NOMO-1 treated with dmso at 0.1 percent for 144 hours (cell line): Measurements from ENCODE around the gene POLR1F.
"Not testable (repeated sequence)": the region's sequence is repeated elsewhere in the genome, so short reads cannot be mapped to it uniquely, and the experiment has no call there.

Source experiments
- DNase-seq: peaks from one replicate; lab custom pipeline; 2025; ENCODE audit not compliant: unreplicated experiment; lab: John Stamatoyannopoulos, UW

POLR1F gene, protein sequence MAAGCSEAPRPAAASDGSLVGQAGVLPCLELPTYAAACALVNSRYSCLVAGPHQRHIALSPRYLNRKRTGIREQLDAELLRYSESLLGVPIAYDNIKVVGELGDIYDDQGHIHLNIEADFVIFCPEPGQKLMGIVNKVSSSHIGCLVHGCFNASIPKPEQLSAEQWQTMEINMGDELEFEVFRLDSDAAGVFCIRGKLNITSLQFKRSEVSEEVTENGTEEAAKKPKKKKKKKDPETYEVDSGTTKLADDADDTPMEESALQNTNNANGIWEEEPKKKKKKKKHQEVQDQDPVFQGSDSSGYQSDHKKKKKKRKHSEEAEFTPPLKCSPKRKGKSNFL

DNA sequence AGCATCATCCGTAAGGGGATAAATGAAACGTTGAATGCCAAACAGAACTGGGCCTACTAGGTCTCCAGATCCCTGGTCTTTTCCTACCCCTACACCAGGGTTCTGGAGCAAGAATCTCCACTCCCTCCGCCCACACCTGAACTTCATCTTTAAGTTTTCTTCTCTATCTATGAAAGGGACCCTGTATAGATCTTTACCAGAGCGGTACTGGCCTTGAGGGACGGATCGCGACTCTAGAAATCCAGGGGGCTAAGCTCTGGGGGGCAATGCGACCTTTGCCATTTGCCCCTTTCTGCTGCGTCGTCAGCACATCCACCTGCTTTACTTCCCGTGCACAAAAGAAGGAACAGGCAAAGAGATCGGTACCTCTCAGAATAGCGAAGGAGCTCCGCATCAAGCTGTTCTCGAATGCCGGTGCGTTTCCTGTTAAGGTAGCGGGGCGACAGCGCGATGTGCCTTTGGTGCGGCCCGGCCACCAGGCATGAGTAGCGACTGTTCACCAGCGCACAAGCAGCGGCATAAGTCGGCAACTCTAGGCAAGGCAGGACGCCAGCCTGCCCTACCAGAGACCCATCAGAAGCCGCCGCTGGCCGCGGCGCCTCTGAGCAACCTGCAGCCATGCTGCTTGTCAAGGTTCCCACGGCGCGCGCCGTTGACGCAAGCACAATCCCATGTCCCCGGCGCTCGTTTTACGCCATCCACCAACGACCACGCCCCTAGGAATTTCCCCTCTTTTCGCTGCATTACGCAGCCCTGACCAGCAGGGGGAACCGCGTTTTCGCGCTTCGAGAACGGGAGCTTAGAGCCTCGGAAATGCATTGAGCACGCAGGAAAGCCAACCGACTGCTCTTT lies at the start of gene POLR1F:
Gene POLR1F, minus strand, starts transcription at position 641 of the 852 bp plus-strand sequence. Its CDS starts 21 bp downstream, at position 620.
- DNase-seq = peak; percentile 87

DNA sequence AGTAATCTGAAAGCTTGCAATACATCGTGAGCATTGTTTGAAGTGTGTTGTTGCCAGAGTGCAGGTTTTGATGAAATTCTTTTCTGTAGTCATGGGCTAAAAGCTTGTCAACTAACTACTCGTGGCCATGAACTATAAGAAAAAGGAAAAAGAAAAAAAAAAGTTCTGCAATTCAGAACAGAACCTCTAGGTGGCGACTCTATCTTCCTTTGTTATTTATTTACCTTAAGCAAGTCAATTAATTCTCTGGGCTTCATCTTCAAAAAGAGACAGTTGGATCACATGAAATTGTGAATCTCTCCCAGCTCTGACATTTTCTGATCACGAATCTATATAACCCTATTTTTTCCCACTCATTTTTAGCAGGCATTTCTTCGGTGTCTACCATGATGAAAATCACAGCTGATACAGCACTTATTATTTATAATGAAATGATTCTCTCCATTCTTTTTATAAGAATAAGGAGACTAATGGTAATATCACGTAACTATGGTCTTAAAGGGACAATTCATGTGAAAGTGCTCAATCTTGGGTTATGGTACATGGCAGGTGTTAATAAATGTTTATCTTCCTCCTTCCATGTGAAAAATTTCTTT lies 45.8 kb upstream of the POLR1F start:
- DNase-seq = no peak

DNA sequence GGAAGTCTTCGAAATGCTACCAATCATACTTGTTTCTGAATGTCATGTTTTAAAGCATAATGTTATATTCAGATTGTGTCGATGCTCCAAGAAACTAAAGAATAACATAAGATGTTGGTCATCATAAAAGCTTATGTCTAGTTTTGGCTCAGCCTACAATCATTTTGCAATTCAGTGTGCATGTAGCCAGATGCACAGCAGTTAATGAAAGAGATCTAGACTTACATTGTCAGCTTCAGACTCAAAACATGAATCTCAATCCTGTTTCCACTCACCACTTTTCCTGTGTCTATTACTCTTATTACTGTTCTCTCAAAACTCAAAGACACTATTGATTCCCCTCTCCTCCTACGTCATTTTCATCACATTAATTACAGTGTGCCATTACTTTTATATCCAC lies 43.2 kb upstream of the POLR1F start:
- DNase-seq = no peak

DNA sequence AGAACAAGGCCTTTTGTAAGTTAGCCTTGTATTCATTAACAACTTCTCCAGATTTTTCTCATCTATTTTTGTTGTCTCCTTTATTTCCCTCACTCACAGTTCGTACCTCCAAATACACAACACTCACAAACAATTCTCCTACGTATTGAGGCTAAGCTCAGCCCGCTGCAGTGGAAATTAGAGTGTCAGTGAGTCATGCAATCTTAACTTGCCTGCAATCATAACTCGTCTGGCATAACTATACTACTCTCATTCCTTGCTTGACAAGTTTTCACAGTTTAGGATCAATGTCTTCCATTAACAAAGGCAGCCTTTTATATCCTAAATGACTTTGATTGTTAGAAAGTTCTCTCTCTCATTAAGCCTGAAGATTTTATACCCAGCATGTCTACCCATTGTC lies 40.8 kb upstream of the POLR1F start:
- no peak for DNase-seq

DNA sequence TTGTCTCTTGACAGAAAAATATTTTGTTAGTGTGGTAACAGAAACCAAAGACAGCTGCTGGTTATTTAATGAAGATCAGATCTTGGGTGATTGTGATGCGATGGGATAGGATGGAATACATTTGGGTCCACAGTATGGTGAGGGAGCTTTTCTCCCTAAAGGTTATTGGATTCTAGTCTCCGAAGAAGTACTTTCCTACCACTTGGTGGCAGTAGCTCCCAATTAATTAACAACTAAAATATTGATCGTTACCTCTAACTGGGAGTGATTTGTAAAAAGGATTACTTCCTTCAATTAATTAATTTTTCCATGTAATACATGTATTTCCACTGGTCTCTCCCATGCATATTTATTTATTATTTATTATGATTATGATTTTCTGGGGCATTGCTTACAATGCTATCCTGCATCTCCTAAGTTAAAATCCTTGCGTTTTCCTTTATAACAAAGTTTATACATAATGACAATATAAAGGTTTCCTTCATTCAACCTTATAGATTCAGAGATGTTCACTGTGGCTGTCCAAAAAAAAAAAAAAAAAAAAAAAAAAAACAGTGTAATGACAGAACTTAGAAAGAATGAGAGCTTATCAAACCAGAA lies 39.0 kb upstream of the POLR1F start:
- DNase-seq = no peak

DNA sequence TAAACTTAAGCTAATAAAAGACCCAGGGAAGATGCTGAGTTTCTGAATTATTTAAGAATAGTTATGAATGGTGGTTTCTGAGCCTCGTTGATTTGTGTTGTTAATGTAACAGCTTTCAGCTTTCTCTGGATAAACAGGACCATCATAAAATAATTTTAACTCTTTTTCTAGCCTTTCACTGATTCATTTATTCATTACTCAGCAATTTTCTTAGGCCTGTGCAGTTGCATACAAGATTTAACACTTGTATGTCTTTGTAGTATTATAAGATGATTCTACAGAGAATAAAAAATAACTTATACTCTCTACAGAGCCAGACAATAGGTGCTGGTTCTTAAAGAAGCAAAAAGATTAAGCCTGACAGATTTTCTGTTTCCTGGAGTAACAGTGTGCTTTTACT lies 35.2 kb upstream of the POLR1F start:
- DNase-seq = no peak

DNA sequence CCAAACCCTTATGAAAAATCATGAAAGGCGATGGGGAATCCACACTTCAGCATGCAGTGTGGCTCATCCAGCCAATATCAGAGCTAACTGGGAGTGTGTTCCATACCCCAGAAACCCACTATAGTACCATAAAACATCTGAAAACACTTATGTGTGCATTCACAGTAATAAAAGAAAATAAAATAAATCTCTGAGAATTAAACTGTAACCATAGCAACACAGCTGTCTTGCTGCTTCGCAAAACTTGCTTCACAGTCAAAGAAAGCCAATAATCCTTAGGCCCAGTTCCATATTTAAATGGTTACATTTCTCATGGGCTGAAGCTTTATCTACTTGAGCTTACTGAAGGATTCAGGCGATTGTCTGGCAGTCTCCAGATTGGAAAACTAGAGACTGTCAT lies 19.9 kb upstream of the POLR1F start:
- DNase-seq = no peak

DNA sequence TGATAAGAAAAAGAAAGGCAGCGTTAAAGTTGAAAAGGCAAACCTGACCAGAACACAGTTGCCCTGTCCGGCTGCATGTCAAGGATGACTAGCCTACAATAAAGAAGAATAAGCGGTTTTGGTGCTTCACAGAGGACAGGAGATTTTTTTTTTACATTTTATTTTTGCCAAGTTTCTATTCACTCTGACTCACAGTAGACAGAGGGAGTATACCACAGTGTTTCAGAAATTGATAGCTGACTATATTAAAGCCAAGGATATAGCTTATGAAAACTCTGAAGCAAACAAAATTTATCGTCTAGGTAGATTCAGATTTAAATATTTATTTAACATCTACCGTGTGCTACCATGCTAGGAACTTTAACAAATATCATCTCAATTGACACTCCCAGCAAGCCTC lies 16.9 kb upstream of the POLR1F start:
- DNase-seq = no peak

DNA sequence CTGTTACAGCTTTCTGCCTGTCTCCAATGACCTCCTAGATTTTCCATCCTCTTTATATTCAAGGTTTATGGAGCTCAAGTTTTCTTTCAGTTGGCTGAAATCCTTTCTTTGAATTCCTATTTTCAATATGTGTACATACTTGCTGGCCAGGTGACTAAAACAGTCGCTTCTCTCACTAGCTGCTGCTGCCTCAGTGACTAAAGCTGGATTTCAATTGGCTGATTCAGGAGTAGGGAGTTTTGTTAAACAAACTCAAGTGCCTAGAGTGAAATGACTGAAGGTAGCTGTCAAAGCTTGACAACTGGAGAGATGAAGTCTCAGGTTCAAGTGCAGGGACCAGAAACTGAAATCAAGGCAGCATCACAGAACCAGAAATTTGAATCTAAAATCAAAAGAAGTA lies 6.7 kb upstream of the POLR1F start:
- no peak for DNase-seq

DNA sequence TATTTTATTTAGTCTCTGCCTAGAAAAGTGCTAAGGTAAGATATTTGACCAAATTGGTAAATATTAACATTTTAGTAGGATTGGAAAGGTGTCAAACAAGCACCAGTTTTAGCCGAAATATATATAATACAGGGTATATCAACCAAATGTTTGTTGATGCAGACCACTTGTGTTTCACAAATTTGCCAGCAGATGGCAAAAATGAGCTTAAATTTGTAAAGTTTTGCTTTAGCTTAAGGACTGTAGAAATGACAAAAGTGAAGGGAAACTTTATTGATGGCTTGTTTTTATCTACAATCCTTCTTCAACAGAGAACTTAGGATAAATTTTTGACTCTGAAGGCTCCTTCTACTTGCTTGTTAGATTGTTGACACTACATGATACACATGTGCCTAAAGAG lies 4.8 kb upstream of the POLR1F start:
- no peak for DNase-seq

DNA sequence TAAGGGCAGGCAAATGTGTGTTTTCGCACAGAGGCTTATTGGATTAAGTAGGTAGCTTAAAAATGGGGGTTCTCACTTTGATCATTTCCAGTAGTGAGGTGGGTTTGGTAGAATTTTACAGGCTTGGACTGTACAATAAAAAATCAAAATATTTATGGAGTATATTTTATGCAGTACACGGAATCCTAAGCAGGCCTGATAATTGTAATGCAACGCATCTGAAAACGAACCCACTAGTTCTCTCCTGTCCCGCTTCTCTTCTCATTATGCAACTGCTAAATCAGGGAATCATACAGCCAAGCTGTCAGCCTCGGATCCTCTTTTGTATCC lies 377 bp upstream of the POLR1F start:
- no peak for DNase-seq

DNA sequence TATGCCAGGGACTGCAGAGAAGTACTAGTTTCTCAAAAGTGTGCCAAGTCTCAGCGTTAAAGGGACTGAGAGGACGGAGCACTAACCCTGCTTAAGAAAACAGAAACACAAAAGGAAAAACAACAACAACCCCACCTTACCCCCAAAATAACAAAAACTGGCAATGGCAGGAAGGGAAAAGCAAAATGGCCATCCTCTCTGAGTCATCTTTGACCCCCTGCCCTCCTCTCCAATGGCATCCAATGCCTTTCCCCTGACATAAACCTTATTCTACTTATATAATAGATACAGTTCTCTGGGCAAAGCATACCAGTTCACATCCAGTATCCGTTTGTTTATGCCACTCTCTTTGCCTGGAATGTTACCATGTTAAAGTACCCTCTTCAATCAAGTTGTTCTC lies 1.6 kb downstream of the POLR1F start:
- DNase-seq = no peak

DNA sequence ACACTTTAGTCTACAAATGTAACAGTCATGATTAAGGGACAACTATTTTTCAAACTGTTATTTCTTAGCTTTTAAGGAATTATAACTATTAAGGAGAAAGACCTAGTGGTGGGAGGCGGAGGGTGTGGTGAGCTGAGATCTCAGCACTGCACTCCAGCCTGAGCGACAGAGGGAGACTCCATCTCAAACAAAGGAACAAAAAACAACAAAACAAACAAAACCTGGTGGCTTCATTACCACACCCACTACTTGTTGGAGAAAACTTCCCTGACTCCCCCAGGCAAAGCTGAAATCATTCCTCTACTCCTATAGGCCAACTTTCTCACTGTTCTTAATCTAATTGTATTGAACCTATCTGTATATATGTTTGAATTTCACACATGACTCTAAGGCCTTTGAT lies 3.2 kb downstream of the POLR1F start:
- no peak for DNase-seq

DNA sequence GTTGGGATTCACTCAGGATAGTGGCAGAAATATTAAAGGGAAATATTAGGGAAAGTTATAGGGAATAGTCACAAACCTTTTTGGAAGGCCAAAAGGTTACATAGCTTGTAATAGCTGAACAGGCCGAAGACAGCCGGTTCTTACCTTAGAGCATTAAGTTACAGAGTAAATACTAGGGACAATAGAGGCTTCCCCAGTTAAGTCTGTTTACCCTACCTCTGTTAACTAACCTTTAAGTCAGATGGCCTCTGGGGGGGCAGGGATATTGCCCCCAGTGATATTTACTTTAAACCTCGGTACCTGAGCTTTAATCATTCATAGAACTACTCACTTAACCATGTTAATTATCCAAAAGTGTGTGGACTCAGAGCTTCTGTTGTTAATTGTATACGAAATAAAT lies 7.4 kb downstream of the POLR1F start:
- no peak for DNase-seq

DNA sequence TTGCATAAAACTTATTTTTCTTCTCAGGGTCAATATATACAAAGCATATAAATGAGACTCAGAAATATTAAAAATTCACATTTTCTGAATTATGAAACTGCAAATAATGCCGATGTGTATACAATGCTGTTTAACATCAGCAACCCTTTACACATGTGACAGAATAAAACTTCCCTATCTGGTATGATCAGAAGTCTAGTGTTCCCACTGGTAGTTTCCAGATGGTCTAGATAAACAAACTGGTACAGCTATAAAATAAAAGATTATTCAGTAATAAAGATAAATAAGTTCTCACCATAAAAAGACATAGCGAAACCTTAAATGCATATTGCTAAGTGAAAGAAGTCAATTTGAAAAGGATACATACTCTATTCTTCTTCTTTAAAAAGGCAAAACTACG lies 7.9 kb downstream of the POLR1F start:
- DNase-seq = no peak

DNA sequence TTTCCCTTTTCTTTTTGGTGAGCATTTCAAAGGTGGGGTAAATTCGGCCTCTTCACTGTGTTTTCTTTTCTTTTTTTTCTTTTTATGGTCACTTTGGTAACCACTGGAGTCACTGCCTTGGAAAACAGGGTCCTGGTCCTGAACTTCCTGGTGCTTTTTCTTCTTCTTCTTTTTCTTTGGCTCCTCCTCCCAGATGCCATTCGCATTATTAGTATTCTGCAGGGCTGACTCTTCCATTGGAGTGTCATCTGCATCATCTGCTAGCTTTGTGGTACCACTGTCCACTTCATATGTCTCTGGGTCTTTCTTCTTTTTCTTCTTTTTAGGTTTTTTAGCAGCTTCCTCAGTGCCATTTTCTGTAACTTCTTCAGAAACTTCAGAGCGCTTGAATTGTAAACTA lies 10.5 kb downstream of the POLR1F start:
- no peak for DNase-seq

DNA sequence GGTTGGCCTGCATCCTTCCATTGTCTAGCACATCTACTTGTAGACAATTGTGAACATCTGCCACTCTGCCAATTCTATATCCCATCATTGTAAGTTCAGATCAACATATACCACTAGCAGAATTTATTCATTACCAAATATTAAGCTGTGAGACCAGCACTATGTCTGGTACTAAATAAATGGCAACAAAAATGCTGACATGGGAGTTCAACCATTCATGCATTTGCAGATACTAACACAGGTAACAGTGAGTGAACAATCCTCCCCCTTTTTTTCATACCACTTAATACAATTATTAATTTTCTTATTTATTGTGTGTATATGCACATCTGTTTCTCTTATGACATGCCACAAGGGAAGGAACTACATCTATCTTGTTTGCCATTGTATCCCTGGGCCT lies 11.9 kb downstream of the POLR1F start:
- DNase-seq = no peak

DNA sequence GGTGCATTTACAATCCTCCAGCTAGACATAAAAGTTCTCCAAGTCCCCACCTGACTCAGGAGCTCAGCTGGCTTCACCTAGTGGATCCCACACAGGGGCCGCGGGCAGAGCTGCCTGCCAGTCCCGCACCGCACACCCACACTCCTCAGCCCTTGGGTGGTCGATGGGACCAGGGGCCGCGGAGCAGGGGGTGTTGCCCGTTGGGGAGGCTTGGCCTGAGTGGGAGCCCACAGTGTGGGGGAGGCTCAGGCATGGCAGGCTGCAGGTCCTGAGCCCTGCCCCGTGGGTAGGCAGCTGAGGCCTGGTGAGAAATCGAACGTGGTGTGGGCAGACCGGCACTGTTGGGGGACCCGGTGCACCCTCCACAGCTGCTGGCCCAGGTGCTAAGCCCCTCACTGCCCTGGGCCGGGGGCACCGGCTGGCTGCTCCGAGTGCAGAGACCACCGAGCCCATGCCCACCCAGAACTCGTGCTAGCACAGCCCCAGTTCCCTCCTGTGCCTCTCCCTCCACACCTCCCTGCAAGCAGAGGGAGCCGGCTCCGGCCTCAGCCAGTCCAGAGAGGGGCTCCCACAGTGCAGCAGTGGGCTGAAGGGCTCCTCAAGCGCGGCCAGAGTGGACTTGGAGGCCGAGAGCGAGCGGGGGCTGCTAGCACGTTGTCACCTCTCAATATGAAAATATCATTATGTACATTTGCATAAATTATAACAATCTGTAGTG lies 16.6 kb downstream of the POLR1F start:
- no peak for DNase-seq

DNA sequence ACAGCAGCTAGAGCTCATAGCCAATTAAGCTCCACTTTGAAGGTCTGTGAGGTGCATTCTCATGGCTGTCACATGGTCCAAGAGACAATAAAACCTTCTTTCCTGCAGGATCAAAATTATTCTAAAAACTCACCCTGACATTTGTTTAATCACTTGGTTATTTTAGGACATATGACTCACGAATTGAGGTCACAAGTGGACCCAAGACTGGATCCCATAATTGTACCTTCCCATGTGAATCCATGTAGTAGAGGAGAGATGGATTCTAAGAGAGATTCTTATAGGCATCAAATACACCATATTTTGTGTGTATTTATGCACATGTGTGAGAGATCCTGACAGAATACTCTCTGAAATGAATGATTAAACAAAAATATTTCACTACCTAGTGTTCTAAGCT lies 18.1 kb downstream of the POLR1F start:
- DNase-seq = no peak

DNA sequence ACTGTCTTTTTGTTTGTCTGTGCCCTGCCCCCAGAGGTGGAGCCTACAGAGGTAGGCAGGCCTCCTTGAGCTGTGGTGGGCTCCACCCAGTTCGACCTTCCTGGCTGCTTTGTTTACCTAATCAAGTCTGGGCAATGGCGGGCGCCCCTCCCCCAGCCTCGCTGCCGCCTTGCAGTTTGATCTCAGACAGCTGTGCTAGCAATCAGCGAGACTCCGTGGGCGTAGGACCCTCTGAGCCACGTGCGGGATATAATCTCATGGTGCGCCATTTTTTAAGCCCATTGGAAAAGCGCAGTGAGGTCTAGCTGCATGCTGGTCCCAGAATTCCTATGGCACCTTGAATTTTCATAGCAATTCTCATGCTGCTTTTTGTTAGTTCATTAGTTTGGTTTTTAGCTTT lies 19.7 kb downstream of the POLR1F start:
- DNase-seq = not testable (repeated sequence)

DNA sequence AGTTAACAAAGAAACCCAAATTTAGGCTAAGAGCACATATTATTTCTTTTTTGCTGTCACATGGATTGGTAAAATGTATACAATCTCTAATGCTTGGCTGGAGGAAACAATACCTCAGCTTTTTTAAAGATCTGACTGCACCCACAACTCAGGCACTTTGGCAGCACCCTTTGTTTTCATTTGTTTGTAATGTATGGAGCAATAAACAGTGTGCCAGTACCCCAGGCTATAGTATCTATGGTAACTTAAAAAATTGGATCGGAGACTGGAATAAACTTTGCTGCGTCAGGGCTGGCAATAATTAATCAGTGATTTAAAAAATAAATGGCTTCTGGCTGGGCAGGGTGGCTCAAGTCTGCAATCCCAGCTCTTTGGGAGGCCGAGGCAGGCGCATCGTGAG lies 27.2 kb downstream of the POLR1F start:
- no peak for DNase-seq
